Vagina (tissue), 2 donors: ENCODE measurements around the gene MAP6D1.

Experiments used
- CTCF ChIP-seq, 3 experiments: fragments of 450-650 bp in 2 of 3; fragments of 200-600 bp in 1 of 3; sonication (generic) in 1 of 3; IDR thresholded peaks; one replicate each; pipeline ENCODE4 v1.5.1; 2017 to 2019; ENCODE audit warnings: antibody characterized with exemption in 3 of 3, mild to moderate bottlenecking in 2 of 3, moderate library complexity in 2 of 3
- POLR2A ChIP-seq, 2 donors: fragments of 450-650 bp; IDR thresholded peaks; one replicate each; pipeline ENCODE4 v1.6.1; 2017; ENCODE audit warnings: antibody characterized with exemption in 2 of 2, mild to moderate bottlenecking in 2 of 2, moderate library complexity in 2 of 2
- POLR2AphosphoS5 ChIP-seq, 2 donors: sonication (generic); formaldehyde crosslinking; IDR thresholded peaks; one replicate each; pipeline ENCODE4 v1.9.0; 2017; ENCODE audit warnings: antibody characterized with exemption in 2 of 2, mild to moderate bottlenecking in 2 of 2, low read depth in 1 of 2; ENCODE audit not compliant: insufficient read depth in 1 of 2

- TF ChIP-seq POLR2A (IDR thresholded peaks at IDR 0.05) = no peak
- TF ChIP-seq CTCF (IDR thresholded peaks at IDR 0.05) = no peak
- no peak for TF ChIP-seq POLR2AphosphoS5 (IDR thresholded peaks at IDR 0.05; ENCODE audit: insufficient read depth in 1 of 2, low read depth in 1 of 2)
Observed at GRCh38 chr3:183768114-183768513, 57.3 kb downstream of the MAP6D1 start.
